ENCODE measurements around the gene TMEM53. TPM values are rescaled to one million over a fixed set of nuclear protein-coding genes. Genes with fewer than 3 reads are reported as not detected.

Gene TMEM53
- total and polyA plus RNA-seq, 2 of the 8 experiments (the other 6 are each of a cell fraction or from before 2014, with no cell fraction given): 6.7 to 27.9 TPM

GRCh38 chr1:44689447-44689765 is 15.1 kb upstream of the TMEM53 start:
- no peaks in the 10 kb centered on the region for H3K9me3 ChIP-seq (ENCODE audit: insufficient read depth in 2 of 2, low read depth in 1 of 2, low read length in 1 of 2)
- H3K4ac ChIP-seq (replicated peaks; ENCODE audit: insufficient read length, low read depth, low read length): no peak overlapping the region
- H3K23me2 ChIP-seq (ENCODE audit: low read depth, low read length): no peaks in the 10 kb centered on the region
- 81% methylated on average over 3 of the region's 3 CpGs; no CpG with 5 or more reads in 1 of the 2 experiments for WGBS, 2 experiments (ENCODE audit: extremely low coverage in 1 of 2, insufficient coverage in 1 of 2, insufficient read length in 1 of 2, insufficient replicate concordance in 2 of 2, low coverage in 1 of 2, low lambda C conversion rate in 2 of 2, missing lambda C conversion rate in 1 of 2)
- no peak overlapping the region for H3K9ac ChIP-seq (replicated peaks in 1 of 4; ENCODE audit: extremely low read depth in 1 of 4, low read depth in 3 of 4, low read length in 3 of 4)
- H3K36me3 ChIP-seq (ENCODE audit: control insufficient read depth in 2 of 4, insufficient read depth in 4 of 4, low read length in 3 of 4): no peaks in the 10 kb centered on the region
- H2AFZ ChIP-seq (ENCODE audit: low read length): no peak overlapping the region
- H3K4me1 ChIP-seq (replicated peaks in 1 of 4; ENCODE audit: control insufficient read depth in 3 of 4, insufficient read depth in 4 of 4, low read length in 3 of 4): peaks cover 0 to 9% (median 4%) of the 10 kb centered on the region in 4 experiments; a peak in 3 of 7 replicates
- no peak overlapping the region for H3K14ac ChIP-seq (ENCODE audit: insufficient read length)
- no peak overlapping the region for H2BK120ac ChIP-seq (replicated peaks; ENCODE audit: low read depth, low read length)
- H3K4me3 ChIP-seq (ENCODE audit: extremely low read depth in 1 of 4, insufficient read depth in 2 of 4, low read depth in 3 of 4, low read length in 4 of 4): no peak overlapping the region
- H2BK15ac ChIP-seq (ENCODE audit: low read length): no peak overlapping the region
- no peak overlapping the region for H3K56ac ChIP-seq (replicated peaks; ENCODE audit: insufficient read length, low read depth, low read length)
- FAIRE-seq (no peak), DNase-seq (ENCODE audit: low read depth in 1 of 2, low spot score in 2 of 2) (no peak)
- no peak overlapping the region for H3K23ac ChIP-seq (ENCODE audit: insufficient read length)
- no peak overlapping the region for H4K91ac ChIP-seq (replicated peaks; ENCODE audit: insufficient read length, low read length)
- H4K20me1 ChIP-seq (replicated peaks in 1 of 2; ENCODE audit: control insufficient read depth in 1 of 2, insufficient read depth in 2 of 2, low read length in 2 of 2): no peaks in the 10 kb centered on the region
- H3K27me3 ChIP-seq (replicated peaks in 1 of 4; ENCODE audit: control insufficient read depth in 3 of 4, extremely low read depth in 1 of 4, insufficient read depth in 3 of 4, low read length in 3 of 4): no peaks in the 10 kb centered on the region
- no peak overlapping the region for H4K5ac ChIP-seq (ENCODE audit: insufficient read length, low read depth, low read length)
- H2BK12ac ChIP-seq (ENCODE audit: low read depth, low read length): no peak overlapping the region
- TF ChIP-seq EZH2 (IDR thresholded peaks at IDR 0.05; ENCODE audit: low read depth, low read length, severe bottlenecking) (no peak), POU5F1 (IDR thresholded peaks at IDR 0.05; ENCODE audit: low read depth, low read length) (peak; percentile 69; the same call in 1 of the 2 replicates), HDAC2 (IDR thresholded peaks at IDR 0.05; ENCODE audit: borderline replicate concordance in 1 of 2, low read depth in 2 of 2, low read length in 2 of 2) (0 out of 4 replicates have a peak, but pooled peaks of 1 of the 2 experiments have one; percentile 49), USF2 (IDR thresholded peaks at IDR 0.05; ENCODE audit: low read length) (no peak)
- no peak overlapping the region for H3K18ac ChIP-seq (ENCODE audit: extremely low read depth, low read length)
- H2BK5ac ChIP-seq (ENCODE audit: low read depth, low read length): no peak overlapping the region
- H2BK20ac ChIP-seq (ENCODE audit: low read length): no peak overlapping the region
- H4K8ac ChIP-seq (ENCODE audit: extremely low read depth, insufficient read depth, low read length): no peak overlapping the region
- no peak overlapping the region for H2AK5ac ChIP-seq (ENCODE audit: low read depth, low read length)
- no peaks in the 10 kb centered on the region for H3K79me1 ChIP-seq (ENCODE audit: low read depth, low read length)
- ChIA-PET POLR2A (ENCODE audit: partially characterized antibody) (interaction anchor here (0.7 kb wide), 1 partner anchor 10 kb away, joined by 3 read pairs; no protein-coding TSS in a partner anchor), CTCF (ENCODE audit: partially characterized antibody) (interaction anchor here (1.0 to 2.0 kb wide), 2 partner anchors 18 to 37 kb away, joined by 3 to 6 read pairs; no protein-coding TSS in a partner anchor)
- no peak overlapping the region for H3K27ac ChIP-seq (ENCODE audit: low read depth, low read length)
- H3K79me2 ChIP-seq (ENCODE audit: control insufficient read depth in 1 of 2, insufficient read depth in 2 of 2, low read length in 2 of 2): no peaks in the 10 kb centered on the region
- H3K4me2 ChIP-seq (ENCODE audit: insufficient read depth in 1 of 2, low read depth in 2 of 2, low read length in 2 of 2): no peak overlapping the region

Measured in H1 (cell line).